Measurements from ENCODE around the gene SFTPA2.
A peak's percentile ranks its signal among the peaks of the same experiment; 100 is the strongest.
"Not testable (repeated sequence)": the region's sequence is repeated elsewhere in the genome, so short reads cannot be mapped to it uniquely, and the experiment has no call there.

Gene SFTPA2

GRCh38 chr10:79562135-79562756, 2.0 kb upstream of the SFTPA2 start:
- peak; percentile 48 to 88 (median 78) for DNase-seq
- intact Hi-C loops (cut with DNase I): no loop called here

DNA sequence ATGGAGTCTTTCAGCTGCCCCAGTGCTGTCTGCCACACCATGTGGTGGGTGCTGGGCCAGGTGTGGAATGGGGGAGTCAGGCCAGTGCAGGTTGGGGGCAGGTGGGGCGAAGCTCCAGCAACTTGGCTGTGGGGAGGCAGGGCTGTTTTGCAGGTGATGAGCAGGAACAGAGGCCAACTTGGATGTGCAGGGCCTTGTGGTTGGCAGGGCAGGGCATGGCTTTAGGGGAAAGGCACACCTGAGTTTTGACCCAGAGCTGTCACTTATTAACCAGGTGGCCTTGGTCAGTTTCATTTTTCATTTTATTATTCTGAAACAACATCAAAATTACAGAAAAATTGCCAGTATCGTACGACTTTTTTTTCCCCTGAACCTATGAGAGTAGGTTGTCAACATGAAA, 1.1 kb upstream of the SFTPA2 start:
- DNase-seq: no peak
- intact Hi-C loops (cut with DNase I): no loop called here

DNA sequence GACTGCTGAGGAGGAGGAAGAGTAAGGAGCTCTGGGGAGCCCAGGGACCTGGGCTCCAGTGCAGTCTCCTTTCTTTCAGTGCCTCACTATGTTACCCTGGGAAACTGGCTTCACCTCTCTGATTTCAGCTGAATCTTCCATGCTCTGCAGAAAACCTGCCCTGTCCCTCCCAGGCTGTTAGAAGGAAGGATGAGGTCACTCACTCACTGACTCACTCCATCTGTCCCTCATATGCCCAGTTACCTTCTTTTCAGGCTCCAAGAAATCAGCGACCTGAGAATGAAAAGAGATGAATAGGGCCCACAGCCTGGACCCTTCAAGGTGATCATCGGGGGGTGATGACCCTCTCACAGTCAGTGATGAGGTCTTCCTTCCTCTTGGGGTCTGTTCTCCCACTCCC, 481 bp downstream of the SFTPA2 start:
- intact Hi-C loops (cut with DNase I): no loop called here
- no peak for DNase-seq

GRCh38 chr10:79556961-79557360, 3.2 kb downstream of the SFTPA2 start:
- intact Hi-C loops (cut with DNase I); DNase-seq: not testable (repeated sequence)

DNA sequence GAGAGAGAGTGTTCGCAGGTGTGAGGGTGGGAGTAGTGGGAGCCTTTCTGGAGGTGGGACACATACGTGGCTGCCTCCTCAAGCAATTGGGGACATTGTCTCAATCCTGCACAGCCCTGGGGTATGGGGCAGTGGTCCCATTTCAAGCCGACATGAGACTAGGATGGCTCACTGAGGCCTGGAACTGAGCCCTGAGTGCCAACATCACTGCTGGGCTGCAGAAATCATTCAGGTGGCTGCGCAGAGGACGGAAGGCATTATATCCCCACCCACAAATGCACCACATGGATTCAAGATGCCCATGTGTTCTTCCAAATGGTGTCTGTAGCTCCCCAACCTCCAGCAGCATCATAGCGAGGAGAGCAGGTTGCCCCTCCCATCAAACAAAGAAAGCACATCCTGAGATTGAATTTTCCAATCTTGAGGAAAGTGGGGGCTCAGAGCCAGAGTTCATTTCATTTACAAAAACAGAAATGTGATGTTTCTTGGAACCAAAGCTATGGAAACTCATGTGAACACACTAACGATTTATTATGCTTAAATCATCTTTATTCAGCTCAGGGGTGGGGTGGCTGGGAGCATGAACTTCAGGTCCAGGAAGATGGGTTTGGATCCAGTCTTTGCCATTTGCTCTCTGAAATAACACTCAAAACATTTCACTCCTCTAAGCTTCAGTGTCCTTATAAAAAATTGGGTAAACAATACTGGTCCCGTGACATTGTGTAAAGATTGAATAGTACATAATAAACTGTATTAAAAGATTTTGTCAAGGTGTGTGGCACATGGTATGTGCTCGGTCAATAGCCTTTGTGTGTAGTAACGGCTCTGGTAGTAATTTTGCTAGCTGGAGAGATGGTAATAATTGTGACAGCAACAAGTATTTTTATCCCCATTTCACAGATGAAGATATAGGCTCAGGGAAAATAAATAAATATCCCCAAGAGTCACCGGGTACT, 4.6 kb downstream of the SFTPA2 start:
- no peak for DNase-seq
- intact Hi-C loops (cut with DNase I): no loop called here

DNA sequence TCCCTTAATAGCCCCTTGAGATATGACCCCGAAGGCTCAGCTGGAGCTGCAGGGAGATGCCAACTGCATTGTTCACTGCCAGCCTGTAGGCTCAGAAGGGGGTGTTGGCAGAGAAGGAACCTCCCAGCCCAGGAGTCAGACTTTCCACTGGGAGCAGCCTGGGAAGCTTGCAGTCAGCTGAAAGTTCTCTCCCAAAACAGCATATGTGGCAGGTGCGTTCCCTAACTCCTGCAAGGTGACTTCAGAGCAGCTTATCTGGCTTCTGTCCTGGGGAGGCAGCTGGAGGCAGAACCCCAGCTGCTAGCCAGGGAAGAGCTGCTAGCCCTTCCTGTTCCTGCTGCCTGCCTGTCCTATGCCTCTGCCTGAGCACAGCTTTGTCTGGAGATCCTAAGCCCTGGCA, 8.1 kb downstream of the SFTPA2 start:
- intact Hi-C loops (cut with DNase I): no loop called here
- DNase-seq: no peak

GRCh38 chr10:79547973-79548372, 12.2 kb downstream of the SFTPA2 start:
- DNase-seq: no peak
- intact Hi-C loops (cut with DNase I): no loop called here

DNA sequence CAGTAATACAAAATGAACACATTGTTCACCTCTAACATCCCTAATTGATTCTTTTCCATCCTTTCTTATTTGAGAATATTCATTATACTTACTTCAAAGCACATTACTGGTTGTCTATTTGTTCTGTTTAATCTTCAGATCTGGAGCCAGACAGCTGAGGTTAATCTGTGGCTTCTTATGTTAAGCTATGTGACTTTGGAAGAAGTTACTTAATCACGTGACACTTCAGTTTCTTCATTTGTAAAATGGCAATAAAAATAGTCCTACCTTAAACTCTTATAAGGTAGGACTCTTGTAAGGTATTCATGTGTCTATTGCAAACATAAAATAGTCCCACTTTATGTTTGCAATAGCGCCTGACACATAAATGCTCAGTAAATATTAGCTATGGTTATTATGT, 13.1 kb downstream of the SFTPA2 start:
- DNase-seq; intact Hi-C loops (cut with DNase I): not testable (repeated sequence)

DNA sequence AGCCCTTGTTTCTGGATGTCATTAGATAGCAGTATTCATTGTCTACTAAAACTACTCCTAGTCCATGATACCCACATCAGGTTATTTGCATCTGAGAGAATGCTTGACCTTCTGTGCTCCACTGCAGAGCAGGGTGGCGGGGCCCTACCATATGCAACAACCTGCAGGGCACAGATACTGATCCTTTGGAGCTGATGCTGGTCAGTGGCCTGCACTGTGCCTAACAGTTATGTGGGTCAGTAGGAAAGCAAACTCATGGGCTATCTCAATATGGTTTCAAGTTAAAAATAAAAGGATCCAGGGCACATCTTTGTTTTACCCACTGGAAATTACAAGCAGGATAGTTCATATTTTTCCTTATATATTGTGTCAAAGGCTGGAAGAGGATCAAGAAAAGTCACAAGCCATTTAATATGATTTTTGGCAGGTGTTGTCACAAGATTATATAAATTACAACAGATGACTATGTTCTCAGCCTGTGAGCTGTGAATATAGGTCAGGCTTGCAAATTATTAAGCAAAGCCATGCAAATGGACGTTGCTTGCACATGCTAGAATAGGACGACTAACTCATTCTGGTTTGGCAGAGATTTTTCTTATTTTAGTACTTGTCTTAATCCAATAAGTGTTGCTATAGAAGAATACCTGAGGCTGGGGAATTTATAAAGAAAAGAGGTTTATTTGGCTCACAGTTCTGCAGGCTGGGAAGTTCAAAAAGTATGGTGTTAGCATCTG, 15.1 kb downstream of the SFTPA2 start:
- DNase-seq: not testable (repeated sequence)

GRCh38 chr10:79544408-79544807, 15.8 kb downstream of the SFTPA2 start:
- intact Hi-C loops (cut with DNase I); DNase-seq: not testable (repeated sequence)

More for the DNA sequence above, 15.1 kb downstream of the SFTPA2 start:
- intact Hi-C loops (cut with DNase I): not testable (repeated sequence)

- intact Hi-C loops (cut with DNase I): no loop called here
- DNase-seq: no peak
These were observed 17.6 kb downstream of the SFTPA2 start for GRCh38 chr10:79542626-79543025.

- DNase-seq; intact Hi-C loops (cut with DNase I): not testable (repeated sequence)
These were observed 19.3 kb downstream of the SFTPA2 start for GRCh38 chr10:79540930-79541329.

DNA sequence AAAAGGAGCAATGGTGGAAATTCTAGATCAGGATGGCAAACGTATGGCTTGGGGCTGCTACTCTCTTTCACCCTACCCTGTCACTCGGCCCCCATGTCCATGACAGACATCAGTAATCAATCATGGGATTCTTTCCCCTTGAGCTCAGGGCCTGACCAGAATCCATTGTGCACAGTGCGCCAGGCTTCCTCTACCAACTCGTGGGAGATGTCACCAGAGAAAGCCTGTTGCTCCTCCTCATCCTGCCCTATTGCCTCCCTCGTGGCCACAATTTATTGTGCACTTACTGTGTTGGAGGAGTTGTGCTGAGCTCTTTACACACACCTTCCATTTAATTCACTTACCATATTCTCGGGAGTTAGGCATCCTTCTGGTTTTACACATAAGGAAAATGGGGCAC, 21.9 kb downstream of the SFTPA2 start:
- intact Hi-C loops (cut with DNase I): not testable (repeated sequence)

GRCh38 chr10:79533903-79534175, 26.4 kb downstream of the SFTPA2 start:
- intact Hi-C loops (cut with DNase I); DNase-seq: not testable (repeated sequence)

More for the DNA sequence above, 21.9 kb downstream of the SFTPA2 start:
- DNase-seq: not testable (repeated sequence)

DNA sequence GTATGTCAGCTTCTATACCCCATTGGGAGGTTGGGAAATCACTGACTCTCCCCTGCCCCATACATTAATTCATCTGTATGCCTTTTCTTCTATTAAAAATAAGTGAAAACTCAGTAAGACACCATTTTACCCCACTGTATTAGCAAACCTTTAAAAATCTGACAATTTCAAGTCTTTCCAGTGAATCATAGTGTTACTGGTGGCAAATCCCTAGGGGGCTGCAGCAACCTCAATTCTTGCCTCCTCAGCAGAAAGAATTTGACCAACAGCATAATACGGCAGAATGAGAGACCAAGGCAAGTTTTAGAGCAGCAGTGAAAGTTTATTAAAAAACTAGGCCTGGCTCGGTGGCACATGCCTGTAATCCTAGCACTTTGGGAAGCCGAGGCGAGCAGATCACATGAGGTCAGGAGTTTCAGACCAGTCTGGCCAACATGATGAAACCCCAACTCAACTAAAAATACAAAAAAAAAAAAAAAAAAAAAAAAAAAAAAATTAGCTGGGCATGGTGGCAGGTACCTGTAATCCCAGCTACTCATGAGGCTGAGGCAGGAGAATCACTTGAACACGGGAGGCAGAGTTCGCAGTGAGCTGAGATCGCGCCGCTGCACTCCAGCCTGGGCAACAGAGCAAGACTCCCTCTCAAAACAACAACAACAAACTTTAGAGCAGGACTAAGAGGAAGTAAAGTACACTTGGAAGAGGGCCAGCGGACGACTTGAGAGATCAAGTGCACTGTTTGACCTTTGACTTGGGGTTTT, 26.9 kb downstream of the SFTPA2 start:
- peak in 1 of 42 donors; percentile 6 for DNase-seq
- intact Hi-C loops (cut with DNase I): not testable (repeated sequence)

- intact Hi-C loops (cut with DNase I); DNase-seq: not testable (repeated sequence)
These were observed 31.9 kb downstream of the SFTPA2 start for GRCh38 chr10:79528261-79528660.

GRCh38 chr10:79525049-79525710, 35.0 kb downstream of the SFTPA2 start:
- intact Hi-C loops (cut with DNase I); DNase-seq: not testable (repeated sequence)

DNA sequence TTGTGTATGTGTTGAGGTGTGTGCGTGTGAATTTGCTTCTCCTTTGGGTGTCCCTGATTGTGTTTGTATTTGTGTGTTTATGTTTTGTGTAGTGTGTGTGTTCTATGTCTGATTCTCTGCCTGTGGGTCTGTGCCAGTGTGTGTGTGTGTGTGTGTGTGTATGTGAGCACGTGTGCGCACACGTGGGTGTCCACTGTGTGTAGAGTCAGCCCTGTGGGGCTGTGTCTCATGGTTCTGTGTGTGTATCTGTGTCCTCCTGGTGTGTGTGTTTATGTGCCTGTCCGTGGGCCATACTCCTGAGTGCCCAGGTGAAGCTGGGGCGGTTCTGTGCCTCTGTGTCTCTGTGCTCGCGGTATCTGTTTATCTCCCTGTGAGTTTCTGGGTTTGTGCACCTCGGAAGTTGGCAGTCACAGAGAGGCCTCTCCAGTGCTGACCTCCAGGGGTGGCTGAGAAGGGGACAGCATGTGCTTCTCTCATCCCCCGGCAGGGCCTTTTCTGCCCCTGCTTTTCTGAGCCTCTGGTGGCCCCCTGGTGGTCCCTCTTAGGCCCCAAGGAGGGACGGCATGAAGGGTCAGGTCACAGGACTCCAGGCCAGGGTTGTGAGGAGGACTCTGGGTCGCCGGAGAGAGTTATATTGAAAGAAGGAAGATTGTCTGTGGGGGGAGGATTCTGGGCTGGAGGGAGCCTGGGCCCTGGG, 36.9 kb downstream of the SFTPA2 start:
- intact Hi-C loops (cut with DNase I); DNase-seq: not testable (repeated sequence)

All from head of caudate nucleus (tissue), 42 donors.